ENCODE data around the gene YWHAG.
"Not testable (repeated sequence)": the region's sequence is repeated elsewhere in the genome, so short reads cannot be mapped to it uniquely, and the experiment has no call there.

Gene YWHAG

GRCh38 chr7:76317782-76318487 is 40.9 kb downstream of the YWHAG start:
- DNase-seq, result peak; percentile 88

GRCh38 chr7:76316984-76317781 is 41.6 kb downstream of the YWHAG start:
- DNase-seq, result no peak

GRCh38 chr7:76315364-76315763 is 43.4 kb downstream of the YWHAG start:
- DNase-seq, result peak; percentile 56

- DNase-seq, result not testable (repeated sequence)
Observed at GRCh38 chr7:76314740-76315139, 44.1 kb downstream of the YWHAG start.

GRCh38 chr7:76314042-76314721 is 44.6 kb downstream of the YWHAG start:
- DNase-seq, result peak; percentile 87

GRCh38 chr7:76311838-76312237 is 47.0 kb downstream of the YWHAG start:
- not testable (repeated sequence) for DNase-seq

- DNase-seq, result no peak
Observed at GRCh38 chr7:76310102-76310957, 48.5 kb downstream of the YWHAG start.

- not testable (repeated sequence) for DNase-seq
Observed at GRCh38 chr7:76309341-76310101, 49.3 kb downstream of the YWHAG start.

- not testable (repeated sequence) for DNase-seq
Observed at GRCh38 chr7:76308874-76309273, 49.9 kb downstream of the YWHAG start.

- DNase-seq, result no peak
Observed at GRCh38 chr7:76304888-76305375, 53.9 kb downstream of the YWHAG start.

- DNase-seq, result peak; percentile 79
Observed at GRCh38 chr7:76303202-76304147, 55.3 kb downstream of the YWHAG start.

- DNase-seq, result peak; percentile 81
Observed at GRCh38 chr7:76302347-76303201, 56.2 kb downstream of the YWHAG start, which contains the start of gene HSPB1. Gene HSPB1, plus strand, starts transcription at chr7:76302673. Its CDS starts 40 bp downstream, at chr7:76302713.

- DNase-seq, result no peak
Observed at GRCh38 chr7:76301000-76301399, 57.8 kb downstream of the YWHAG start.

- no peak for DNase-seq
Observed at GRCh38 chr7:76300166-76300731, 58.5 kb downstream of the YWHAG start.

- DNase-seq, result no peak
Observed at GRCh38 chr7:76296743-76297740, 61.7 kb downstream of the YWHAG start.

GRCh38 chr7:76294344-76295024 is 64.3 kb downstream of the YWHAG start:
- DNase-seq, result no peak

- DNase-seq, result peak; percentile 51
Observed at GRCh38 chr7:76293407-76293901, 65.3 kb downstream of the YWHAG start.

Measured in GF-D8 (cell line).